EH (cell line): ENCODE data around the gene CCR5.
"Not testable (repeated sequence)": the region's sequence is repeated elsewhere in the genome, so short reads cannot be mapped to it uniquely, and the experiment has no call there.

ENCODE experiments used
- DNase-seq: peaks from one replicate; pipeline ENCODE4 v3.0.0-alpha.2; 2015; ENCODE audit warnings: low read depth

CCR5 gene

DNA sequence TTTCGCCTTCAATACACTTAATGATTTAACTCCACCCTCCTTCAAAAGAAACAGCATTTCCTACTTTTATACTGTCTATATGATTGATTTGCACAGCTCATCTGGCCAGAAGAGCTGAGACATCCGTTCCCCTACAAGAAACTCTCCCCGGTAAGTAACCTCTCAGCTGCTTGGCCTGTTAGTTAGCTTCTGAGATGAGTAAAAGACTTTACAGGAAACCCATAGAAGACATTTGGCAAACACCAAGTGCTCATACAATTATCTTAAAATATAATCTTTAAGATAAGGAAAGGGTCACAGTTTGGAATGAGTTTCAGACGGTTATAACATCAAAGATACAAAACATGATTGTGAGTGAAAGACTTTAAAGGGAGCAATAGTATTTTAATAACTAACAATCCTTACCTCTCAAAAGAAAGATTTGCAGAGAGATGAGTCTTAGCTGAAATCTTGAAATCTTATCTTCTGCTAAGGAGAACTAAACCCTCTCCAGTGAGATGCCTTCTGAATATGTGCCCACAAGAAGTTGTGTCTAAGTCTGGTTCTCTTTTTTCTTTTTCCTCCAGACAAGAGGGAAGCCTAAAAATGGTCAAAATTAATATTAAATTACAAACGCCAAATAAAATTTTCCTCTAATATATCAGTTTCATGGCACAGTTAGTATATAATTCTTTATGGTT lies at the start of gene CCR5:
Gene CCR5 (plus strand): TSS at position 108 of the 680 bp plus-strand sequence. CDS start 1,957 bp downstream, outside the sequence.
- DNase-seq = no peak

DNA sequence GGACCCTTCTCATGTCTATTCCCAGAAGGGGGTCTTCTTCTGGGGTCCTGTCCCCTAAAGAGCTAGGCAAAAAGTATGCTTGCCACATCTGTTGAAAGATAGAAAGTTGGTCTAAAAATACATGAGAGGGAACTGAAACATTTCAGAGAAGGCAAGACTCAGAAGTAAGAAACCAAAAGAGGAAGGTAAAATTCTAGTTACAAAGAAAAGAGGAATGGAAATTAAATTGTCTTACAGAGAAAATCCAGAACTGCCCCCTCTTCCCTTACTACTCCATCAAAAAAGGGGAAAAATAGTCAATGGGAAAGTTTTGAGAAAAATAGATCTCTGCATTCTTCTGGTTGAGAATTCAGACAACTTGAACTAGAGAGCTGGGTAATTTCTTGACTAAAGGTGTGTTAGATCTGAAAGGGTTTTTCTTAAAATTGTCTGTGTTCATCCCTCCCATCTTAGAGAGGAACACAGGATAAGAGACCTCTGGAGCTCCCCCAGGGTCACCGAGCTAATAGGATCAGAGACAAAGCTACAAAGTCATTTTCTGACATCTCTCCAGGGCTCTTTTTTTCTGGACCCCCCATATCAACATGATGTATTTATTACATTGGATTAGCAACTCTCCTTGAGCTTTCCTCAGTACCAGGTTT lies 49.2 kb upstream of the CCR5 start:
- no peak for DNase-seq

DNA sequence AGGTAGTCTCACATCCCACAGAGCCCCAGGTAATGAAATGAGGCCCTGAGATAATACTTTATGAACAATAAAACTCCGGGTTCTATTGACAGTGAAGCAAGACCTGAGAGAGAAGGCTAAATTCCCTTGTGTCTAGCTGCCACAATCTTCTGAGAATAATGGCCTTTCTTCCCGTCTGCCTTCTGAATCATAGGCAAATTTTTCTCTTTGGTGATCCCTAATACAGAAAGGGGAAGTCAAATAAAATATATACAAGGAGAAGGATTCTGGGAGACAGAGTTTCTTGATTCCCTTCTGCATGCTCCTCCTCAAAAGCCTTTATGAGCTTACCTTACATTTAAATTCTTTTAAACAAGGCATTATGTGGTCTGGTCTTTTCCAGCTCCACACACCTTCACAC lies 46.7 kb upstream of the CCR5 start:
- no peak for DNase-seq

DNA sequence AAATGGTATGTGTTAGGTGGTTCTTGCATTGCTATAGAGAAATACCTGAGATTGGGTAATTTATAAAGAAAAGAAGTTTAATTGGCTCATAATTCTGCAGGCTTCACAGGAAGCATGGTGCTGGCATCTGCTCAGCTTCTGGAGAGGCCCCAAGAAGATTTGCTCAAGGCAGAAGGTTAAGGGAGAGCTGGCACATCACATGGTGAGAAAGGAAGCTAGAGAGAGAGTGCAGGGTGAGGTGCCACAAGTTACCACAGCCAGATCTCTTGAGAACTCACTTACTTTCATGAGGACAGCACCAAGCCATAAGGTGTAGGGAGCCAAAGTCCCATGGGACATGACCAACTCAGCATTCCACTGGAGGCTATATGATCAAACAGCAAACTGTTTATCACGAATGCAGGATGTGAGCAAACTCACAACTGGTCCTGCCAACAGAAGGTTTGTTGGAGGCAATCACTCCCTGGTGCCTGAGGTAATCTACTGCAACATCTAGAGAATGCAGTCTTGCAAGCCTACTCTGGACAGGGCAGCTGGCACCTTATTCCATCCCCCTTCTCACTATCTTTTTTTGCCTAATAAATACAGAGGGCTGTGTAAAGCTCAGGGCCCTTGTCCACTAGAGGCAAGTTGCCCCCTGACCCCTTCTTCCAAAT lies 45.0 kb upstream of the CCR5 start:
- no peak for DNase-seq

DNA sequence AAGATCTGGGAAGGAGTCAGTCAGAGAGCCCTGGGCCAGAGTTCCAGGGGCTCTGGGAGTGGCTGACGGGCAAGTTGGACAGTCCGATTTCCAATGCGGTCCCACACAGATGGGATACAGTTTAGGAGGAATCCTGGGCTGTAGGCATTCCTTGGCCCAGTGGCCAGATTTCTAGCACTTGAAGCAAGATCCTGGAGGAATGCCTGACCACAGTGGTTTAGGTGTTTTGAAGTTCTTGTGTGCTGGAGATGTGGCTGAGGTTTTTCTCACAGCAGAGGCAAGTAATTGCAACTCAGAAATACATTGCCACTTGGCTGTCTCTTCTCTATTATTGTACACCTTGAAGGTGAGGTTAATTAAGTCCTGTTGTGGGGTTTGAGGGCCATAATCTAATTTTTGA lies 40.1 kb upstream of the CCR5 start:
- not testable (repeated sequence) for DNase-seq

DNA sequence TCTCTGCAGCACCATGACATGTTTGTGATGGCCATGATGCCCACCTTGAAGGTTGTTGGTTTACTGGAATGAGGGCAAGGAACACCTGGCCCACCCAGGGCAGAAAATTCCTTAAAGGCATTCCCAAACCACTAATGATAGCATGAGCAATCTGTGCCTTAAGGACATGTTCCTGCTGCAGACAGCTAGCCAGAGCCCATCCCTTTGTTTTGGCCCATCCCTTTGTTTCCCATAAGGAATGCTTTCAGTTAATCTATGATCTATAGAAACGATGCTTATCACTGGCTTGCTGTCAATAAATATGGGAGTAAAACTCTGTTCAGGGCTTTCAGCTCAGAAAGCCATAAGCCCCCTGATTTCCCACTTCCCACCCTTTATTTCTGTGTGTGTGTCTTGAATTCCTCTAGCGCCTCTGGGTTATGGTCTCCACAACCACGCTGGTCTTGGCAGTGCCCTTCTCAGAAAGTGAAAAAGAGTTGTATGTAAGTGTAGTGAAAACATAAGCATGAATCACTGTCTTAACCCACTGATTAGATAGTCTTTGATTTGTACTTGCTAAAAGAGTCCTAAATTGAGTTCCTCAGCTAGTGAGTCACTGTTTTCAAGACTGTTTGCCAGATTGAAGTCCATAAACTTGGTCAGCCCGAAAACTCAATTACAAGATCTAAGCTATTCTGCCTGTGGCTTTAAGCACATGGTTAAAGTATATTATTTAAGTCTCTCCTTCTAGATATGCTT lies 35.8 kb upstream of the CCR5 start:
- peak; percentile 70 for DNase-seq

DNA sequence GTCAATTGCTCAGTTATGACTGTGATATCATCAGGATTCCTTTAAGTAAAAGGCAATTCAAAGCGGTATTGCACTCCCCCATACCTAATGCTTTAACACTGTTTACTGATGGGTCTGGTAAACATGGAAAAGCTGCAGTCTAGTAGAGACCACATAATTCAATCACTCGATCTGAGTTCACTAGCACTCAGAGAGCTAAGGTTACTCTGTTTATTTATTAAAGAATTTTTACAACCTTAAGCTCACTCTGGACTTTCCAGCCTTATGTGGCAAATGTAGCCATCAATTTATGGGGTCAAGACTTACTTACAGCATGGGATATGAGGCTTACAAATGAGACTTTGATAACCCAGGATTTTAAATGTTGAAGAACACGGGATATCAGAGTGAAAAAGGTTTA lies 35.2 kb upstream of the CCR5 start:
- DNase-seq = peak; percentile 1

DNA sequence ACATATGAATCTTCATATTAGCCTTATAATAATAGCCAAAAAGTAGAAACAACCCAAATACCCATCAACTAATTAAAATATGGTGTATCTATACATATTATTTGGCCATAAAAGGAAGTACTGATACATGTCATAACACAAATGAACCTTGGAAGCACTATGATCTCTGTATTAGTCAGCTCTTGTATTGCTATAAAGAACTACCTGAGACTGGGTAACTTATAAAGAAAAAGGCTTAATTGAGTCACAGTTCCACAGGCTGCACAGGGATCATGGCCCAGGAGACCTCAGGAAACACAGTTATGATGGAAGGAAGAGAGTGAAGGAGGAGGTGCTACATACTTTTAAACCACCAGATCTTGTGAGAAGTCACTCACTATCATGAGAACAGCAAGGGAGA lies 32.8 kb upstream of the CCR5 start:
- no peak for DNase-seq

DNA sequence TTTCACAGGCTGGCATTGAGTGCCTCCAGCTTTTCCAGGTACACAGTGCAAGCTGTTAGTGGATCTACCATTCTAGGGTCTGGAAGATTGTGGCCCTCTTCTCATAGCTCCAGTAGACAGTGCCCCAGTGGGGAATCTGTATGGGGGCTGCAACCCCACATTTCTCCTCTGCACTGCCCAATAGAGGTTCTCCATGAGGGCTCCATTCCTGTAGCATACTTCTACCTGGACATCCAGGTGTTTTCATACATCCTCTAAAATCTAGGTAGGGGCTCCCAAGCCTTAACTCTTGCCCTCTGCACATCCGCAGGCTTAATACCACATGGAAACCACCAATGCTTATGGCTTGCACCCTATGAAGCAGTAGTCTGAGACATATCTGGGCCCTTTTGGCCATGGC lies 31.9 kb upstream of the CCR5 start:
- DNase-seq = no peak

DNA sequence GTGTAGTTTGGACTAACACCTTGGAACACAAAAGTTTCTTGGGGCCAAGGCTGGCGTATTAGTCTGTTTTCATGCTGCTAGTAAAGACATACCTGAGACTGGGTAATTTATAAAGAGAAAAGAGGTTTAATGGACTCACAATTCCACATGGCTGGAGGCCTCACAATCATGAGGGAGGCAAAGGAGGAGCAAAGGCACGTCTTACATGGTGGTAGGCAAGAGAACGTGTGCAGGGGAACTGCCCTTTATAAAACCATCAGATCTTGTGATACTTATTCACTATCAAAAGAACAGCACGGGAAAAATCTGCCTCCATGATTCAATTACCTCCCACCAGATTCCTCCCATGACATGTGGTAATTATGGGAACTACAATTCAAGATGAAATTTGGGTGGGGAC lies 26.3 kb upstream of the CCR5 start:
- DNase-seq = no peak

DNA sequence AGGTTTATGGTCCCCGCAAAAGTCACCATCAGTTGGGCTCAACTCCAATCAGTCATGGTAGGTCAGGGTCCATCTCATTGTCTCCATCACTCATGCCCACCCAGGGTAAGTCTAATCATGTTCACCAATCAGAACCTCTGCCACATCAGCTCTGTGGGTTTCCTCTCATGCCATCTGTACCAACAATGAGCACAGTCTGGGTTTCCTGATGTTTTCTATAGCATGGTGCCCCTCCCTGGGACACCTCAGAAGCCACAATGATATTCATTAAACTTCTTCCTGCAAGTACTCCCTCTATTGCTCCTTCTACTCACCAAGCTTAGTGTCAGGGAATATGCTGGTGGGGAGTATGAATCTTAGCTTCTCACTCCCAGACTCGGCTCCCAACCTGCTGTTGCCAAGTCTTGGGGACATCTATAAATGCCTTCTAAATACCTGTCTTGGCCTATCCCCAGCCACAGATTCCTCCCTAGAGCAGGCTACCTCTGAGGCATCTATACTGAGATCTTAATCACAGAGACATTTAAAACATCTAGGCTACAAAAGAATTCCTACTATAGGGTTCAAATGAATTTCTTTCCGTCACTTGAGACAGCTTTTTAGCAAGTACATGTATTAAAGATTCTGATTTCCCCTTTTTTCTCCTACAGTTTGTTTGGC lies 21.8 kb upstream of the CCR5 start:
- no peak for DNase-seq

DNA sequence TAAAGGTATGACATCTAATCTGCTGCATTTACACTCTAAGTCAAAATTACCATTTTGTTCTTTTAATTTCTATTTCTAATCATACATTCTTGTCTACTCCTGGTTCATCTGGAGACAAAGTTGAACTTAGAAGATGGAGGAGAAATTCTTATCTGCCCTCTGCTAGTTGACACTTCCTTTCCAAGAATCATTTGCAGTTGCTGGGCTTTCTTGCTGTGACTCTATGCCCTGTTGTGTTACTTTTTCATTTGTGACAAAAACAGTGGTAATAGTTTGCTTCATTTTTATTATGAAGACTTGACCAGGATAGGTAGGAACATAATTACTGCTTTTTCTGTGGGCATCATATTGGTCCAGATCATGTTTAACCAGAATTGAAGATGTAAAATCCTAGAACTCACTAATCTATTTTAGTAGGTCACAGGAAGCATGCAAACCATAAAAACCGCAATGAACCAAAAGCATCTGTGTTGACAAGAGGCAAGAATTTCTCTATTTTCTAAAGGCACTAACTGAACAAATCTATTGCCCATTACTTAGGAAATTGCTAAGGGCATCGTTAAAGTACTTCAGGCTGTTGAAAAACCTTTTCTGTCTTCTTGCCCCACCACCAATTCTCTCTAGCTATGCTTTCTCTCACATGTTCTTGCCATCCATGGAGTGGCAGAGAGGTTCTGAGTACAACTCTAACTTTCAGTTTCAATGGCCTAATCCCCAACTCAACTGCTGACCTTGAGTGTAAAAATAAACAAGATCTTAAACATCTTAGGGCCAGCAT lies 21.1 kb upstream of the CCR5 start:
- no peak for DNase-seq

DNA sequence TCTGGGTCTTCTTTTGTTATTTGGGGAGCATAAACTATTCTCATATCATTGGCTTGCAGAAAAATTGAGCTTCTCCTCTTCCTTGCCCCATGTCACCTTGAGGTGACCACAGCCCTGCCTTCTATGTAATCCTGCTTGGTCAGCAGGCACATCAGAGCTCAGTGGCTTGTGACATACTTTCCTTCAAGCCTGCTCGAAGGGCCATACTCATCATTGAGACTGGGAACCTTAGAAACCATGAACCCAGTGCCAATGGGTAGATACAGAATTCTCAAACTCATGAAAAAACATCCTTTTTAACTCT lies 20.5 kb upstream of the CCR5 start:
- no peak for DNase-seq

DNA sequence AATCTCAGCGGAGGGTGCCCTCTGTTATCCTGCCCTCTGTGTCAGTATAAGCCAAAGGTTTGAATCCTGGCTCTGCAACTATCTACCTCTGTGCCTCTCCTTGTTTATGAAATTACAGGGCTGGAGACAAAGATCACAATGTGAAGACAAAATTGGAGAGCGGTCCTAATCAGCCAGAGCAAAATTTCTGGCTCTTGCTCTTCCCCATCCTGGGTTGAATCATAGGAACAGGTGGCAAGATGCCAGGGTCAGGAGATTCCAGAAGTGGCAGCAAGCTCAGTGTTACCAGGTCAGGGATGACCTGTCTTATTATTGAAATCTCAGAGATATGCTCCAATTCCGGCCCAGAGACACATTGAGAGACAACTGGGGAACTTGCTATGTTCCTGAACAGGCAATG lies 19.1 kb upstream of the CCR5 start:
- DNase-seq = peak; percentile 4

DNA sequence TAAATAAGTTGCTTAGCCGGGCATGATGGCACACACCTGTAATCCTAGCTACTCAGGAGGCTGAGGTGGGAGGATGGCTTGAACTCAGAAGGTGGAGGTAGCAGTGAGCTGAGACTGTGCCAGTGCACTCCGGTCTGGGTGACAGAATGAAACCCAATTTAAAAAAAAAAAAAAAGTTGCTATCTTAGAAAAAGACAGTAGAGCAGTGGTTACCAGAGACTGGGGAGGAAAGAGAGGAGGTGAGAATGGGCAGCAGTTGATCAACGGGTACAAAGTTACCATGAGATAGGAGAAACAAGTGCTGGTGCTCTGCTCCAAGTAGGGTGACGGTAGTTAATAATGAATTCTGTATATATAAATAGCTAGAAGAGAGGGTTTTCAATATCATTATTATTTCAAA lies 17.7 kb upstream of the CCR5 start:
- DNase-seq = no peak

DNA sequence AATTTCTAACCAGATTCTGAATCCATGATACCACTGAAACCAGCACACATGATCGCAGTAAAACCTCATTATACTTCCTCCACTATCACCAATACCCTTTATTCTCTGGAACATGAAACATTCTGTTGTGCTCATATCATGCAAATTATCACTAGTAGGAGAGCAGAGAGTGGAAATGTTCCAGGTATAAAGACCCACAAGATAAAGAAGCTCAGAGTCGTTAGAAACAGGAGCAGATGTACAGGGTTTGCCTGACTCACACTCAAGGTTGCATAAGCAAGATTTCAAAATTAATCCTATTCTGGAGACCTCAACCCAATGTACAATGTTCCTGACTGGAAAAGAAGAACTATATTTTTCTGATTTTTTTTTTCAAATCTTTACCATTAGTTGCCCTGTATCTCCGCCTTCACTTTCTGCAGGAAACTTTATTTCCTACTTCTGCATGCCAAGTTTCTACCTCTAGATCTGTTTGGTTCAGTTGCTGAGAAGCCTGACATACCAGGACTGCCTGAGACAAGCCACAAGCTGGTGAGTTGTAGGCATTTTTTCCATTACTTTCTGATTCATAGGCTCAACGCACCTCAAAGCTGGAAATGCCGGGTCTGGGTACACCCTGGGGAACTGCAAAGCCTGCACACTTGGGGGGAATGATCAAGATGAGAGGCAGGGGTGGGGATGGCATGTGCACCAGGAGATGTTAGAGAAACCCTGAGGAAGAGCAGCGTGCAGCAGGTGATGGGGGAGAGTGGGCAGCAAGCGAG lies 16.9 kb upstream of the CCR5 start, which contains the start of gene CCR2:
Gene CCR2 (plus strand): TSS at position 465 of the 764 bp plus-strand sequence. CDS start 3,417 bp downstream, outside the sequence.
- no peak for DNase-seq

DNA sequence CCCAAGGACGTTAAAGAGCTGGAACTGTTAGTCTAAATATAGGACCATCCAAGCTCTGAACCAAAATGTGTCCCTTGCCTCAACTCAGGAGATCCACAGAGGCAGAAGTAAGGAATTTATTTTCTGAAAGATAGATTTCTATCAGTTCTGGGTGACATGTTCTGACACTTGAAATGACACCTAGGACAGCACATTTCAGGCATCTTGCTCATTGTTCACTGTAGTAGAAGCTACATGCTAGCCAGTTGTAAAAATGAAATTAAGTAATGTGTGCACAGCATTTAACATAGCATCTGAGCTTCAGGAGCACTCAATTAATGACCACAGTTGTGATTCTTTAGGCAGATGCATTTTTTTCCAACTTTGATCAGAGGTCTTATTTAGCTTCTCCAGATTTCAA lies 16.3 kb upstream of the CCR5 start:
- no peak for DNase-seq

DNA sequence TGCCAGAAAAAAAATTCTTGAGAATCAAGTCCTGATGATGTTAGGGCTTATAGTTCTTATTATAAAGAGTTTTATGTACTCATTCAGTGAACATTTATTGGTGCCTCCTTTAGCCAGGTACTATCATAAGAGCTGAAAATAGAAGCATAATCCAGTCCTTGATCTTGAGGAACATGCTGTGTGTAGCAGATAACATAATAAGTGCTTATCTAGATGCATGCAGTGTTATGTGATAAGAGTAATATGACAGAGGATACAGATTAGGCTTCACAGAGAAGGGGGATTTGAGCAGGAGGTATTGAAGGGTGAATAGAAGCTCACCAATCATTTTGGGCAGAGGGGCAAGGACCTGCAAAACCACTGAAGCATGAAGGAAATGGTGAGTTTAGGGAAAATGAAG lies 15.8 kb upstream of the CCR5 start:
- no peak for DNase-seq

DNA sequence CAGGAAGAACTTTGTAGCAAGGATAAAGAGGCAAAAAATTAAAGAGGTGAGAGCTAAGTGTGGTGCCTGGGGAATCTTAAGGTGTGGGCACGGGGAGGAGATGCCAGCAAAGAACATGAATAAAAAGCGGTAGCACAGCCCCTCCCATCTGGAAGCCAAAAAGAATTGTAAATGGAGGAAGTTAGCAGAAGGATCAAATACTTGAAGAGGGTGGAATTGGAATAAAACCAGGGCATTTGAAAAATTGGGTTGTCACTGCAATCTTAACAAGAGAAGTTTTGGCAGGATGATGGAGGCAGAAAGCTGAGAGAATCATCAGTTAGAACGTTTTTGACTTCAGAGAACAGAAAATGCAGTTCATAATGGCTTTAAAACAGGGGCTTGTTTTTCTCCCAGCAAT lies 14.5 kb upstream of the CCR5 start:
- no peak for DNase-seq

DNA sequence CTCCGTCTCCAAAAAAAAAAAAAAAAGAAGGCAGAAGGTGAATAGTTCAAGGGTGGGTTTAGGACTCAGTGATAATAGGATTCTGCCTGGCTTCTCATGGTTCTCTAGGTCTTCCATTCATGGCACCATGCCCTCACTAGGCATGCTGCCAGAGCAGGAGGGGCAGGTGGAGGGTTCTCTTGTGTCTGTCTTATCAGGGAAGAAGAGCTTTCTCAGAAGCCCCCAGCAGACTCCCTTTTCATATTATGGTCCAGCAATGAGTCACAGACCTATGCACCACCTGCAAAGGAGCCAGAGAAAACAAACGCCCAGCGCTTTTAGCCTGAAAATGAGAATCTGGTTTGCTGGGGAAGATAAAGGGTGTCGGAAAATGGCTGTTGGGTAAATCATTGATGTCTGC lies 13.8 kb upstream of the CCR5 start:
- DNase-seq = no peak

DNA sequence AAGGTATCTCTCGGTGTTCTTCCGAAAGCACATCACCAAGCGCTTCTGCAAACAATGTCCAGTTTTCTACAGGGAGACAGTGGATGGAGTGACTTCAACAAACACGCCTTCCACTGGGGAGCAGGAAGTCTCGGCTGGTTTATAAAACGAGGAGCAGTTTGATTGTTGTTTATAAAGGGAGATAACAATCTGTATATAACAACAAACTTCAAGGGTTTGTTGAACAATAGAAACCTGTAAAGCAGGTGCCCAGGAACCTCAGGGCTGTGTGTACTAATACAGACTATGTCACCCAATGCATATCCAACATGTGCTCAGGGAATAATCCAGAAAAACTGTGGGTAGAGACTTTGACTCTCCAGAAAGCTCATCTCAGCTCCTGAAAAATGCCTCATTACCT lies 12.3 kb upstream of the CCR5 start:
- no peak for DNase-seq
